Psoas muscle (tissue), 8 donors: ENCODE data around the gene CDH4. TPM values are rescaled to one million over a fixed set of nuclear protein-coding genes. Genes with fewer than 3 reads are reported as not detected.

Source experiments
- ATAC-seq, 4 donors: fragments of 200-7000 bp; cut with Tn5 transposase; one replicate each; pipeline ENCODE4 v1.9.1; 2020; ENCODE audit warnings: moderate library complexity in 3 of 4, mild to moderate bottlenecking in 2 of 4
- DNase-seq, 2 donors: peaks; one replicate each; pipeline ENCODE4 v3.0.0-alpha.2; 2020
- H3K27ac ChIP-seq: fragments of 200-600 bp; one replicate; pipeline ENCODE4 v1.8.0; 2022
- H3K27me3 ChIP-seq, 3 donors: fragments of 200-600 bp in 1 of 3; one replicate each; pipeline versions ENCODE4 v1.6.1 to v1.8.0; 2013 to 2022; ENCODE audit warnings: low read length in 2 of 3, mild to moderate bottlenecking in 2 of 3, moderate library complexity in 1 of 3; ENCODE audit not compliant: insufficient read depth in 3 of 3
- H3K36me3 ChIP-seq, 2 donors: fragments of 200-600 bp in 1 of 2; one replicate each; pipeline versions ENCODE4 v1.6.1 to v1.8.0; 2013 to 2022; ENCODE audit warnings: low read depth in 1 of 2, mild to moderate bottlenecking in 1 of 2, moderate library complexity in 1 of 2; ENCODE audit not compliant: insufficient read depth in 1 of 2
- H3K4me1 ChIP-seq: fragments of 200-600 bp; one replicate; pipeline ENCODE4 v1.8.0; 2022
- H3K4me3 ChIP-seq: fragments of 200-600 bp; one replicate; pipeline ENCODE4 v1.8.0; 2022; ENCODE audit warnings: mild to moderate bottlenecking
- H3K9me3 ChIP-seq: fragments of 200-600 bp; one replicate; pipeline ENCODE4 v1.8.0; 2022
- WGBS, 3 donors: extraction: QIAGEN DNeasy Blood & Tissue Kit; methylation state at CpG; one replicate each; pipeline versions ENCODE4 v1.1.6 to v1.1.7; 2013; 5-methylcytosine and 5-hydroxymethylcytosine counted together
- intact Hi-C, 2 donors: fragments of 100-400 bp; cut with DNase I; formaldehyde crosslinking; loops; one replicate each; pipeline versions ENCODE4 v1.11.0 to v1.14.2; 2022
- polyA plus RNA-seq, 3 donors: library from polyadenylated mRNA; stranded (reverse); fragments of 200-250 nt; gene quantifications; one replicate each; pipeline ENCODE4 v1.2.3, GENCODE V29; 2013
- total RNA-seq, 4 donors: library from RNA; stranded (reverse); fragmentation: NEBNext Ultra II Directional in 2 of 4; extraction: Animal tissue kit (Norgen Biotek cat#: 25700) in 2 of 4; gene quantifications; one replicate each; pipeline versions ENCODE4 v1.2.1 to v1.2.4, GENCODE V29; 2021 to 2023
- TF ChIP-seq, protein P1 (sequence below): fragments of 200-600 bp; IDR thresholded peaks from one replicate; pipeline ENCODE4 v1.8.0; 2022; ENCODE audit warnings: antibody characterized with exemption
- donor health status: healthy with polysubstance abuse.
- donor health status: DM: no; HTN: no; CAD: no; lungs with moderate emphysema.
- donor health status: Bipolar disorder and iron deficiency.
- donor health status: healthy.
- donor health status: DM: yes; HTN: yes; CAD: no.
- donor health status: DM: no; HTN: no; CAD: no.
- donor health status: DM: no; HTN: no; CAD: no.
- donor health status: DM: yes; HTN: yes; CAD: no.

The CDH4 gene
- total and polyA plus RNA-seq, 7 donors = 0.26 to 1.0 (median 0.34) TPM

DNA sequence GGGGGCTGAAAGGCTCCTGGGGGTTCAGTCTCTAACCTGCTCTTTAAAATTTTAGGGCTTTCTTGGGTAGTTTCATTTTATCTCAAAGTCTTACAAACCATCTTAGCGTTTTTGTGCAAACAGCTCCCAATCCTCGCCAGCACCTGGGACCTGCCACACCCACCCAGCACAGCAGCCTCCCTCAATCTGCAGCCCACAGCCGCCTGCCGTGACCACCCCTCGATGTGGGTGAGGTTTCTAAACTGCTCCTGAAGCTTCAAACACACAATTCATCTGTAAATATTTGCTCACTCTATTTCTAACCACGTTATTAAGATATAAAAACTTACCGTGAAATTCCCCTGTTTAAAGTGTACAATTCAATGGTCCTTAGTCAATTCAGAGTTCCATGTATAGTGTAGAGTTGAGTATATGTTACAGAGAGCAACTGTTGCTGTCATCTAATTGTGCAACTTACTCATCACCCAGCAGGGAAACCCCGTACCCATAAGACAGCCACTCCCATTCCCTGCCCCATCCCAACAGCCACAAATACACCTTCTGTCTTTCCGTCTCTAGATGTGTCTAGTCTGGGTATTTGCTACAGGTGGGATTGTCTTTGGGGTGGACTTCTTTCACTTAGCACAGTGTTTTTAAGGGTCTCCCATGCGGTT, 432.6 kb downstream of the CDH4 start:
- TF ChIP-seq, protein P1, sequence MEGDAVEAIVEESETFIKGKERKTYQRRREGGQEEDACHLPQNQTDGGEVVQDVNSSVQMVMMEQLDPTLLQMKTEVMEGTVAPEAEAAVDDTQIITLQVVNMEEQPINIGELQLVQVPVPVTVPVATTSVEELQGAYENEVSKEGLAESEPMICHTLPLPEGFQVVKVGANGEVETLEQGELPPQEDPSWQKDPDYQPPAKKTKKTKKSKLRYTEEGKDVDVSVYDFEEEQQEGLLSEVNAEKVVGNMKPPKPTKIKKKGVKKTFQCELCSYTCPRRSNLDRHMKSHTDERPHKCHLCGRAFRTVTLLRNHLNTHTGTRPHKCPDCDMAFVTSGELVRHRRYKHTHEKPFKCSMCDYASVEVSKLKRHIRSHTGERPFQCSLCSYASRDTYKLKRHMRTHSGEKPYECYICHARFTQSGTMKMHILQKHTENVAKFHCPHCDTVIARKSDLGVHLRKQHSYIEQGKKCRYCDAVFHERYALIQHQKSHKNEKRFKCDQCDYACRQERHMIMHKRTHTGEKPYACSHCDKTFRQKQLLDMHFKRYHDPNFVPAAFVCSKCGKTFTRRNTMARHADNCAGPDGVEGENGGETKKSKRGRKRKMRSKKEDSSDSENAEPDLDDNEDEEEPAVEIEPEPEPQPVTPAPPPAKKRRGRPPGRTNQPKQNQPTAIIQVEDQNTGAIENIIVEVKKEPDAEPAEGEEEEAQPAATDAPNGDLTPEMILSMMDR = no peak
- DNase-seq = no peak
- no peak for ATAC-seq
- H3K27ac ChIP-seq = no peak overlapping the region
- 67 to 72% (median 68%) methylated on average over 10 of the region's 10 CpGs for WGBS, 3 donors
- intact Hi-C loops = no loop called here
- H3K4me3 ChIP-seq = no peak overlapping the region
- peaks cover 0 to 5% (median 4%) of the 10 kb centered on the region in 3 donors for H3K27me3 ChIP-seq
- no peaks in the 10 kb centered on the region for H3K9me3 ChIP-seq
- H3K36me3 ChIP-seq = no peaks in the 10 kb centered on the region
- no peaks in the 10 kb centered on the region for H3K4me1 ChIP-seq

DNA sequence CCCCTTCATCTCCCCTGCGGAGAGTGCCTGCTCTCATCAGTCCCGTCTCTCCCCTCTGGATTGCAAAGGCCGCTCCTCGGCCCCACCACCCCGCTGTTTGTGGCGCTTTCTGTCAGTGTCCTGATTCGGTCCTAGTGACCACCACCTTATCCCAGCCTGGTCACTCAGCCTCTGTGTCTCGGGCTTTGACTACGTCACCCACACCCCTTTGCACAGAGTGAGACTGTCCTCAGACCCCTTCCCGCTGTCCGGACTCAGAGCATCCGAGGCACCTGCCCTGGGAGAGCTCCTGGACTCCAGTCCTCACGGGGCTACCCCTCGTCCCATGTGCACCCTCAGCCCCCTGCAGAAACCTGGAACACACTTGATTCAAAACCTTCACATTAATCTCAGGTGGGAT, 433.4 kb downstream of the CDH4 start:
- TF ChIP-seq, protein P1 = no peak
- Histone ChIP-seq H3K9me3 (no peaks in the 10 kb centered on the region), H3K27ac (no peak overlapping the region), H3K27me3 (peaks cover 0 to 5% (median 4%) of the 10 kb centered on the region in 3 donors), H3K4me3 (no peak overlapping the region), H3K4me1 (no peaks in the 10 kb centered on the region), H3K36me3 (no peaks in the 10 kb centered on the region)
- no peak for DNase-seq
- intact Hi-C loops = no loop called here
- no peak for ATAC-seq
- WGBS, 3 donors = 85 to 89% (median 89%) methylated on average over 14 of the region's 14 CpGs

DNA sequence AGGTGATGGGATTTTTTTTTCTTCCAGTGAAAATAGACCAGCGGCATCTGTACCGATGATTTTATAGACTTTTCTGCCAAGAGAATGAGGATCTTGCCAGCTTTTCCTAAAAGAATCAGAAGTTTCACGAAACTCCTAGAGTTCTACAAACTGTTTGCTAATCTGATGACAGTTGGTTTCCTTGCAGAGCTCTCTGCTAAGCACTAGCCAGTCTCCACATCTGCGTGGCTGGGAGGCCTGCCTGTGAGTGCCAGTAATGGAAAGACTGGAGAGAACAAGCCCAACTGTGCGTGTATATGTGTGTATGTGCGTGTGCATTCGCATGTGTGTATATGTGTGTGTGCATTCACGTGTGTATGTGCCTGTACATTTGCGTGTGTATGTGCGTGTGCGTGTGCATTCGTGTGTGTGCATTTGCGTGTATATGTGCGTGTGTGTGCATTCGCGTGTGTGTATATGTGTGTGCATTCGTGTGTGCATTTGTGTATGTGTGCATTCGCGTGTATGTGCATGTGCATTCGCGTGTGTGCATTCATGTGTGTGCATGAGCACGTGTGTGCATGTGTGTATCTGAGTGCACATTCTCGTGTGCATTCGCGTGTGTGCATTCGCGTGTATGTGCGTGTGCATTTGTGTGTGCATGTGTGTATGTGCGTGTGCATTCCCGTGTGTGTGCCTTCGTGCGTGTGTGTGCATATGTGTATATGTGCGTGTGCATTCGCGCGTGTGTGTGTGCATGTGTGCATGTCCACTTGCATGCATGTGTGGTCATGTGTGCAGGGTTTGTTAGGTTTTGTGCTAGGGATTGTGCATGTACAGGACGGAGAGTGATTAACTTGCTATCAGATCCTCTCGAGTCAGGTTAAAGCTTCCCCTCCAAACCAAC, 434.2 kb downstream of the CDH4 start:
- ATAC-seq (no peak), DNase-seq (no peak)
- TF ChIP-seq, protein P1 = no peak
- Histone ChIP-seq H3K9me3 (no peaks in the 10 kb centered on the region), H3K4me1 (no peaks in the 10 kb centered on the region), H3K27me3 (peaks cover 0 to 5% (median 4%) of the 10 kb centered on the region in 3 donors), H3K36me3 (no peaks in the 10 kb centered on the region), H3K27ac (no peak overlapping the region), H3K4me3 (no peak overlapping the region)
- 85 to 92% (median 90%) methylated on average over 38 of the region's 38 CpGs for WGBS, 3 donors
- intact Hi-C loops = no loop called here

DNA sequence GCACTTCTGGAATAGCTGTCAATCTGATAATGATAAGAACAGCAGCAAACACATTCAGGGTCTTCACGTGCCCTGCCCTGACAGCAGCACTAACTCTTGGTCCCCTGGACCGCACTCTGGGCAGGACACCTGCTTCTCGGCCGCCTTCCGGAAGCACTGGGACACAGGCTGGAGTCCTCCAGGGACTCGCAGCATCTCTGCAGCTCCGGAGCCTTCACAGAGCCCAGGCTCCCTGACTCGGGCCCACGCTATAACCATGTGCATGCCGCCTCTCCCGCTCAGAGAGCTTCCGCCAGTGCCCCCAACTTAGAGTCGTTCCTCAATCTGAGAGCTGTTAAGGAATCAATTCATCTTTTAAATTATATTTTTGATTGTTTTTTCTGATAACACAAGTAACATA, 436.4 kb downstream of the CDH4 start:
- Histone ChIP-seq H3K27me3 (peaks cover 0 to 5% (median under 1%) of the 10 kb centered on the region in 3 donors), H3K36me3 (no peaks in the 10 kb centered on the region), H3K9me3 (no peaks in the 10 kb centered on the region), H3K27ac (no peak overlapping the region), H3K4me1 (no peaks in the 10 kb centered on the region), H3K4me3 (no peak overlapping the region)
- 86 to 88% (median 87%) methylated on average over 13 of the region's 13 CpGs for WGBS, 3 donors
- intact Hi-C loops = no loop called here
- DNase-seq (no peak), ATAC-seq (no peak)
- TF ChIP-seq, protein P1 = no peak
